Endothelial cell of hepatic sinusoid (primary cell): ENCODE data around the gene MYH7B.

Experiments
- in situ Hi-C: cut with HindIII; loops from 2 replicates; pipeline ENCODE4 v1.10.0; 2017; ENCODE audit warnings: low sequenced_read_pairs

Gene MYH7B

GRCh38 chr20:34989118-34989517 lies 33.5 kb downstream of the MYH7B start:
- in situ Hi-C loops = no loop called here

- in situ Hi-C loops = no loop called here
Measured at GRCh38 chr20:34989670-34990069, 34.0 kb downstream of the MYH7B start.

- in situ Hi-C loops = no loop called here
Measured at GRCh38 chr20:34990231-34990630, 34.6 kb downstream of the MYH7B start.

GRCh38 chr20:34990661-34991214 lies 35.1 kb downstream of the MYH7B start:
- in situ Hi-C loops = no loop called here

- in situ Hi-C loops = no loop called here
Measured at GRCh38 chr20:34992751-34993417, 37.2 kb downstream of the MYH7B start.

GRCh38 chr20:34993941-34994508 lies 38.4 kb downstream of the MYH7B start:
- in situ Hi-C loops = no loop called here

- in situ Hi-C loops = no loop called here
Measured at GRCh38 chr20:34994509-34995131, 39.0 kb downstream of the MYH7B start.

GRCh38 chr20:34995192-34995591 lies 39.5 kb downstream of the MYH7B start:
- in situ Hi-C loops = no loop called here

- in situ Hi-C loops = no loop called here
Measured at GRCh38 chr20:34995696-34996095, 40.0 kb downstream of the MYH7B start.

- in situ Hi-C loops = no loop called here
Measured at GRCh38 chr20:34996243-34997028, 40.8 kb downstream of the MYH7B start.

- in situ Hi-C loops = no loop called here
Measured at GRCh38 chr20:34997131-34997561, 41.5 kb downstream of the MYH7B start.

- in situ Hi-C loops = no loop called here
Measured at GRCh38 chr20:34997774-34998173, 42.1 kb downstream of the MYH7B start.

GRCh38 chr20:34998331-34998950 lies 42.8 kb downstream of the MYH7B start:
- in situ Hi-C loops = no loop called here

GRCh38 chr20:34999021-34999451 lies 43.4 kb downstream of the MYH7B start:
- in situ Hi-C loops = no loop called here

GRCh38 chr20:34999782-35000181 lies 44.1 kb downstream of the MYH7B start:
- in situ Hi-C loops = no loop called here

- in situ Hi-C loops = no loop called here
Measured at GRCh38 chr20:35000311-35000921, 44.7 kb downstream of the MYH7B start.

- in situ Hi-C loops = no loop called here
Measured at GRCh38 chr20:35000922-35001595, 45.4 kb downstream of the MYH7B start.

GRCh38 chr20:35001596-35002362 lies 46.1 kb downstream of the MYH7B start:
- in situ Hi-C loops = no loop called here
